GM12875 (cell line): ENCODE data around the gene PPP1R9A.

Source experiments
- H3K4me3 ChIP-seq: one replicate; pipeline ENCODE4 v1.5.1; 2011; ENCODE audit warnings: low read depth, low read length, control low read depth
- TF ChIP-seq, protein P1 (sequence below): IDR thresholded peaks from 2 replicates; pipeline ENCODE4 v1.5.1; 2011; ENCODE audit warnings: low read depth, mild to moderate bottlenecking, control low read depth, inconsistent platforms, low read length, moderate library complexity, borderline replicate concordance; ENCODE audit not compliant: insufficient read depth

Gene PPP1R9A

DNA sequence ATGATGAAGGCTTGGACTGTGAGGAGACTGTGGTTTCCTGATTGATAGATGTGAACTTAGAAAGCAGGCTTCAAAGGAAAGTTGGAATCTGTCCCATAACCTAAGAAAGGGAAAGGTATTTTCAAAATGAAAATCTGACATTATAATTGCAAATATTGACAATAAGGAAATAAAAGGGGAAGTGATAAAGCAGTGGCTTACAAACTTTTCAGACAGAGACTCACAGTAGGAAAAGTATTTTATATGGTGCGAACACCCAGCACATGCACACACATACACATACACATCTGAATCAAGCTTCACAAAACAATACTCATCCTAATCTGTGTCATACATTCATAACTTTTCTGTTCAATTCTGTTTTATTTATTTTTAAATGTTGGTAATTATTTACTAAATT is 412.2 kb downstream of the PPP1R9A start:
- TF ChIP-seq, protein P1, sequence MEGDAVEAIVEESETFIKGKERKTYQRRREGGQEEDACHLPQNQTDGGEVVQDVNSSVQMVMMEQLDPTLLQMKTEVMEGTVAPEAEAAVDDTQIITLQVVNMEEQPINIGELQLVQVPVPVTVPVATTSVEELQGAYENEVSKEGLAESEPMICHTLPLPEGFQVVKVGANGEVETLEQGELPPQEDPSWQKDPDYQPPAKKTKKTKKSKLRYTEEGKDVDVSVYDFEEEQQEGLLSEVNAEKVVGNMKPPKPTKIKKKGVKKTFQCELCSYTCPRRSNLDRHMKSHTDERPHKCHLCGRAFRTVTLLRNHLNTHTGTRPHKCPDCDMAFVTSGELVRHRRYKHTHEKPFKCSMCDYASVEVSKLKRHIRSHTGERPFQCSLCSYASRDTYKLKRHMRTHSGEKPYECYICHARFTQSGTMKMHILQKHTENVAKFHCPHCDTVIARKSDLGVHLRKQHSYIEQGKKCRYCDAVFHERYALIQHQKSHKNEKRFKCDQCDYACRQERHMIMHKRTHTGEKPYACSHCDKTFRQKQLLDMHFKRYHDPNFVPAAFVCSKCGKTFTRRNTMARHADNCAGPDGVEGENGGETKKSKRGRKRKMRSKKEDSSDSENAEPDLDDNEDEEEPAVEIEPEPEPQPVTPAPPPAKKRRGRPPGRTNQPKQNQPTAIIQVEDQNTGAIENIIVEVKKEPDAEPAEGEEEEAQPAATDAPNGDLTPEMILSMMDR: no peak
- no peak overlapping the region for H3K4me3 ChIP-seq

DNA sequence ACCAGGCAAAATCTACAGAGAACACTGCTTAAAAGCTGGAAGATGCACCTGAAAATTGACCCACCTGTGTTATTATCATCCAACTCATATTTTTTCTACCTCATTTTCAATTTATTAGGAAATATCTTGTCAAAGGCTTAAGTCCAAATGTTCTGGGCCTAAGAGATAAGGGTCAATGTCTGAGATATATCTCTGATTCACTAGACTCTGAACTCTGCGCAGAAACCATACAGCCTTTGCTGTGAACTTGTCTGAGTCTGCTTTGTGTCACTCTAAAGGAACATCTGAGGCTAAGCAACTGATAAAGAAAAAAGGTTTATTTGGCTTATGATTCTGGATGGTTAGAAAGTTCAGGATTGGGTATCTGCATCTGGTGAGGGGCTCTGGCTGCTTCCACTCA is 413.3 kb downstream of the PPP1R9A start:
- TF ChIP-seq, protein P1: no peak

DNA sequence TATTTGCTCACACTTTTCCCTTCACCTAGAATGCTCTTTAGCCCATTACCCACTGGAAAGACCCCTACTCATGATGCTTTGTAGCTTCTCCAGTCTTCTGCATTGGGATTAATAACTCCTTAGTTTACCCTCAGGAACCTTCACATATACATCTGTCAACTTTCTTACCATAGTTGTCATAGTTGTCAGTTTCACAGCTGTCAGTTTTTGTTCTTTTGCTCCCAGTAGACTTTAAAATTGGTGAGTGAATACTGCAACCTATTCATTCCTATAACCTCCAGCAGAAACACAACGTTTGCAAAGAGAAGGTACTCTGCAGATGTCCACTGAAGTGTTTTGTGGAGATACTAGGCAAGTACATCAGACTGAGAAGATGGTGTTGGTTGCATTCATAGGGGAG is 414.3 kb downstream of the PPP1R9A start:
- TF ChIP-seq, protein P1: no peak

More for the DNA sequence above, 413.3 kb downstream of the PPP1R9A start:
- H3K4me3 ChIP-seq: no peak overlapping the region

DNA sequence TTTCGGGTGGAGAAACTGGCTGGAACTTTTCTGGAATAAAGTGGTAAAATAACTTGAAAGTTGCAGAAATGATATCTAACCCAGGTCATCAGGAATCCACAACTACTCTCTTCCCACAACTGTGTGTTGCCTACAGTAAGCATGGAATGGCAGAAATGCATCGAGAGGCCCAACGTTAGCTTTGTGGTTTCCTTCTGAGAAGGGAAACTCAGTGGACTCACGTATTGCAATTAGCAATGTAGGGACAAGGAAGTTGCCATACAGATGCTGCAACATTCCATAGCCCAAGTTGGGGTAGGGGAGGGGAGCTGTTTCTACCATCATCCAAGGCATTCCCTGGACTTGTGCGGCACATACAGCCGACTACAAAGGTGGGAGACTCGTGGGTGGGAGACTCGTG is 415.0 kb downstream of the PPP1R9A start:
- H3K4me3 ChIP-seq: no peak overlapping the region
- TF ChIP-seq, protein P1: no peak

More for the DNA sequence above, 414.3 kb downstream of the PPP1R9A start:
- H3K4me3 ChIP-seq: no peak overlapping the region

DNA sequence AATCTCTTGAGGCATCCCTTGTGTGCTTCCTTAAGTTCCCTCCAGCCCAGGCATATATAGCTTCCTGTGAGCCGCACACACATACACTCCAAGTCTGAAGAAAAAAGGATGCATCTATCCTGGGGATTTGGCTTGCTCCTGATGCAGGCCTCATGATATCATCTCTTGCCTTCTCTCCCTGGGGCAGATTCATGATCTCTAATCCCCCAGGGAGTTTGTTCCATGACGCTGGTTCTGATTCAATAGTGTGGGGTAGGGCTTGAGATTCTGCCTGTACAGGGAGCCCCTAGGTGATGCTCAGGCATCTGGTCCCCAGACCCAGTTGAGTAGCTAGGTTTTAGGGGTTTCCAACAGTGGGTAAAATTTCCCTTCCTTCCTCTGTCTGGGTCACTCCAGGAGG is 415.5 kb downstream of the PPP1R9A start:
- TF ChIP-seq, protein P1: no peak
- H3K4me3 ChIP-seq: no peak overlapping the region

DNA sequence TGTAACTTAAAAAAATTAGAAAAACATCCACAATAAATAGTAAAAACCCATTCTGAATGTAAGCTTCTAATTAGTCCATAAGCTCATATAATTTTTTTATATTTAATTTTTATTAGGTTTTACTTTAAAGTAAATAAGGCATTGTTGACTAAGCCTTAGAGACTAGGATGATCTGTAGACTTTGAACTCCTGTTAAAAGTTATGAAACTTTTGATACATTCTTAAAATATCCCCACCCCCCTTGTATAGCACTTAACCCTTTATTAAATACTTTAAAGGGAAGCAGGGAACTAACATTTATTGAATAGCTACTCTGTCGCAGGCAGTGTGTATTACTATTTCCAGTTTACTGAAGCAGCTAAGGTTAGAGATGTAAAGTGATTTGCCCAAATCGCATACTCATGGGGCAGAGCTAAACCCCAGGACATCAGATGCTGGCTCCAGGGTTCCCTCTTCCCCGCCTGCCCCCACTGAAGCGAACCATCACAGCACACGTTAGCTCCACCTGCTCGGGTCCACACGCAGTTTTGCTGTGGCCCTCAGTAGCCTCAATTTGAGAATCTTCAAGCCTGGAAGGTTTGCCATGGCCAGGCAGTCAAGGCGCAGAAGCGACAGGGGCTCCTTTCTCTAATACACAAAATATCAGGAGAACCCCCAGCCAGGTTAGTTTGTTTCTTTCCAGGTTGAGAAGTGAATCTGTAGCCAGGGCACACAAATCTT is 416.2 kb downstream of the PPP1R9A start:
- TF ChIP-seq, protein P1: no peak
- H3K4me3 ChIP-seq: no peak overlapping the region

DNA sequence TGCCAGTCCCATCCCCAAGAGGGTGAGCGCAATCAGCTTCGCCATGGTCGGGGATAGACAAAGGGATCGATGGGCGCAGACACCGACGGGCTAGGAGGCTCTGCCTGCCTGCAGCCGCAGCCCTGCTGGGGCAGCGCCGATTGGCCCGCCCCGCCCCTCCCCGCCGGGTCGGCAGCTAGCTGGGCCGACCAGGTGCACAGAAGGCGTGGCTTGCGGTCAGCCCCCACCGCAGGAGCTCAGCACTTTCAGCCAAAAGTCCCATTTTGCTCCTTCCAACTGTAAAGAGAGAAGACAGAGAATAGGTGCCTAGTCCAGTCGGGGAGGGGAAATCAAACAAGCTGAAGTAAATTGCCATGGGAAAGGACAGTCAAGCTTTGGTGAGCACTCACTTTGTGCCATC is 417.0 kb downstream of the PPP1R9A start, which contains the start of gene PON1:
TSS of gene PON1 (minus strand) at position 102 of the 400 bp plus-strand sequence. CDS start at position 45, 57 bp downstream.
- TF ChIP-seq, protein P1: no peak
- no peak within 1 kb of the TSS for H3K4me3 ChIP-seq
